ENCODE measurements around the gene HTR4. TPM values are rescaled to one million over a fixed set of nuclear protein-coding genes. Genes with fewer than 3 reads are reported as not detected.

Gene HTR4
- total RNA-seq, 2 experiments from 2014 or later, result not detected

- TF ChIP-seq CTCF (conservative IDR thresholded peaks at IDR 0.05; ENCODE audit: low read length), result no peak
- TF ChIP-seq EZH2phosphoT487 (IDR thresholded peaks at IDR 0.05; ENCODE audit: borderline replicate concordance, low read depth, low read length), result no peak
- H3K9me3 ChIP-seq (ENCODE audit: low read length), result no peaks in the 10 kb centered on the region
- intact Hi-C loops (cut with micrococcal nuclease; ENCODE audit: unreplicated experiment), result no loop called here
- no peaks in the 10 kb centered on the region for H3K36me3 ChIP-seq (ENCODE audit: insufficient read depth, low read length)
- ChIA-PET CTCF (ENCODE audit: unreplicated experiment) (no interaction called here), POLR2A (no interaction called here)
- no peaks in the 10 kb centered on the region for H4K20me1 ChIP-seq (ENCODE audit: insufficient read depth, low read length)
- no peak overlapping the region for H3K4me2 ChIP-seq (ENCODE audit: low read length)
- H3K79me2 ChIP-seq (ENCODE audit: insufficient read depth, low read depth, low read length), result no peaks in the 10 kb centered on the region
- no peak overlapping the region for H3K4me3 ChIP-seq (ENCODE audit: low read depth, low read length, poor library complexity, severe bottlenecking)
- no peak for DNase-seq (ENCODE audit: low spot score)
- H3K27ac ChIP-seq (ENCODE audit: low read depth, low read length, poor library complexity, severe bottlenecking), result no peak overlapping the region
- no peak overlapping the region for H2AFZ ChIP-seq (ENCODE audit: low read length)
- no peaks in the 10 kb centered on the region for H3K4me1 ChIP-seq (ENCODE audit: insufficient read depth, low read length, poor library complexity, severe bottlenecking)
- BruUV-seq (replicated peaks), result no TSS peak
- no peaks in the 10 kb centered on the region for H3K9me2 ChIP-seq (ENCODE audit: insufficient read depth, low read length)
These were observed 110.6 kb downstream of the HTR4 start for GRCh38 chr5:148543727-148544126.

- no peaks in the 10 kb centered on the region for H3K9me3 ChIP-seq (ENCODE audit: low read length)
- intact Hi-C loops (cut with micrococcal nuclease; ENCODE audit: unreplicated experiment), result no loop called here
- DNase-seq (ENCODE audit: low spot score), result no peak
- no TSS peak for BruUV-seq (replicated peaks)
- CTCF ChIA-PET (ENCODE audit: unreplicated experiment), result no interaction called here
- H3K4me3 ChIP-seq (ENCODE audit: low read depth, low read length, poor library complexity, severe bottlenecking), result no peak overlapping the region
- H3K9me2 ChIP-seq (ENCODE audit: insufficient read depth, low read length), result no peaks in the 10 kb centered on the region
- POLR2A ChIA-PET, result no interaction called here
- no peaks in the 10 kb centered on the region for H3K4me1 ChIP-seq (ENCODE audit: insufficient read depth, low read length, poor library complexity, severe bottlenecking)
- no peaks in the 10 kb centered on the region for H3K36me3 ChIP-seq (ENCODE audit: insufficient read depth, low read length)
- TF ChIP-seq EZH2phosphoT487 (IDR thresholded peaks at IDR 0.05; ENCODE audit: borderline replicate concordance, low read depth, low read length) (no peak), CTCF (conservative IDR thresholded peaks at IDR 0.05; ENCODE audit: low read length) (no peak)
- no peaks in the 10 kb centered on the region for H3K79me2 ChIP-seq (ENCODE audit: insufficient read depth, low read depth, low read length)
- no peak overlapping the region for H3K4me2 ChIP-seq (ENCODE audit: low read length)
- no peaks in the 10 kb centered on the region for H4K20me1 ChIP-seq (ENCODE audit: insufficient read depth, low read length)
- no peak overlapping the region for H2AFZ ChIP-seq (ENCODE audit: low read length)
- H3K27ac ChIP-seq (ENCODE audit: low read depth, low read length, poor library complexity, severe bottlenecking), result no peak overlapping the region
These were observed 111.5 kb downstream of the HTR4 start for GRCh38 chr5:148542812-148543211.

- no peaks in the 10 kb centered on the region for H4K20me1 ChIP-seq (ENCODE audit: insufficient read depth, low read length)
- H3K79me2 ChIP-seq (ENCODE audit: insufficient read depth, low read depth, low read length), result no peaks in the 10 kb centered on the region
- H3K36me3 ChIP-seq (ENCODE audit: insufficient read depth, low read length), result no peaks in the 10 kb centered on the region
- H2AFZ ChIP-seq (ENCODE audit: low read length), result no peak overlapping the region
- no peak for DNase-seq (ENCODE audit: low spot score)
- no peaks in the 10 kb centered on the region for H3K9me2 ChIP-seq (ENCODE audit: insufficient read depth, low read length)
- no peak overlapping the region for H3K27ac ChIP-seq (ENCODE audit: low read depth, low read length, poor library complexity, severe bottlenecking)
- no peak overlapping the region for H3K4me3 ChIP-seq (ENCODE audit: low read depth, low read length, poor library complexity, severe bottlenecking)
- no peak overlapping the region for H3K4me2 ChIP-seq (ENCODE audit: low read length)
- intact Hi-C loops (cut with micrococcal nuclease; ENCODE audit: unreplicated experiment), result no loop called here
- ChIA-PET POLR2A (interaction anchor here (0.6 kb wide), 1 partner anchor 165 kb away, joined by 4 read pairs; no protein-coding TSS in a partner anchor), CTCF (ENCODE audit: unreplicated experiment) (no interaction called here)
- no peaks in the 10 kb centered on the region for H3K4me1 ChIP-seq (ENCODE audit: insufficient read depth, low read length, poor library complexity, severe bottlenecking)
- TF ChIP-seq CTCF (conservative IDR thresholded peaks at IDR 0.05; ENCODE audit: low read length) (no peak), EZH2phosphoT487 (IDR thresholded peaks at IDR 0.05; ENCODE audit: borderline replicate concordance, low read depth, low read length) (no peak)
- BruUV-seq (replicated peaks), result no TSS peak
- H3K9me3 ChIP-seq (ENCODE audit: low read length), result no peaks in the 10 kb centered on the region
These were observed 113.1 kb downstream of the HTR4 start for GRCh38 chr5:148541054-148541835.
